Smooth muscle cell (in vitro differentiated cells): Measurements from ENCODE around the gene KIRREL2. TPM values are rescaled to one million over a fixed set of nuclear protein-coding genes. Genes with fewer than 3 reads are reported as not detected.

Source experiments
- DNase-seq: peaks from one replicate; lab custom pipeline; 2025; ENCODE audit not compliant: unreplicated experiment; lab: John Stamatoyannopoulos, UW
- H2AFZ ChIP-seq: fragments of 200-600 bp; sonication (generic); 2 replicates; pipeline ENCODE4 v1.6.0; 2016; ENCODE audit warnings: antibody characterized with exemption, low read depth, mild to moderate bottlenecking
- H3F3A ChIP-seq: fragments of 200-600 bp; sonication (generic); 2 replicates; pipeline ENCODE4 v1.6.0; 2017; ENCODE audit warnings: antibody characterized with exemption, low read depth
- H3K27ac ChIP-seq: fragments of 200-600 bp; sonication (generic); 2 replicates; pipeline ENCODE4 v1.5.1; 2016; ENCODE audit warnings: low read depth, mild to moderate bottlenecking
- H3K27me3 ChIP-seq: fragments of 200-600 bp; sonication (generic); 2 replicates; pipeline ENCODE4 v1.6.1; 2016; ENCODE audit warnings: low read depth, mild to moderate bottlenecking
- H3K36me3 ChIP-seq: fragments of 200-600 bp; sonication (generic); 2 replicates; pipeline ENCODE4 v1.5.1; 2016; ENCODE audit warnings: low read depth
- H3K4me1 ChIP-seq: fragments of 200-600 bp; sonication (generic); 2 replicates; pipeline ENCODE4 v1.5.1; 2016; ENCODE audit warnings: low read depth
- H3K4me2 ChIP-seq: fragments of 200-600 bp; sonication (generic); 2 replicates; pipeline ENCODE4 v1.6.0; 2016; ENCODE audit warnings: mild to moderate bottlenecking
- H3K4me3 ChIP-seq: fragments of 200-600 bp; sonication (generic); 2 replicates; pipeline ENCODE4 v1.5.1; 2016; ENCODE audit warnings: mild to moderate bottlenecking
- H3K79me2 ChIP-seq: fragments of 200-600 bp; sonication (generic); 2 replicates; pipeline ENCODE4 v1.6.0; 2016; ENCODE audit warnings: low read depth, mild to moderate bottlenecking
- H3K9ac ChIP-seq: fragments of 200-600 bp; sonication (generic); 2 replicates; pipeline ENCODE4 v1.6.0; 2016; ENCODE audit warnings: low read depth
- H3K9me3 ChIP-seq: fragments of 200-600 bp; sonication (generic); replicated peaks from 2 replicates; pipeline ENCODE4 v1.5.1; 2016; ENCODE audit warnings: low read depth
- H4K20me1 ChIP-seq: fragments of 200-600 bp; sonication (generic); 2 replicates; pipeline ENCODE4 v1.6.0; 2016; ENCODE audit warnings: low read depth
- WGBS: methylation state at CpG from one replicate; pipeline ENCODE4 v1.1.7; 2016; ENCODE audit warnings: low lambda C conversion rate; 5-methylcytosine and 5-hydroxymethylcytosine counted together
- polyA plus RNA-seq: library from polyadenylated mRNA; unstranded; fragments of >200 nt; fragmentation: Nextera tagmentation; extraction: Ambion mirVana; gene quantifications from 2 replicates; pipeline ENCODE4 v1.2.1, GENCODE V29; 2016
- small RNA-seq: library from RNA; depleted of rRNA; stranded (forward); fragments of <200 nt; gene quantifications from one replicate; pipeline ENCODE3, GENCODE V24; 2014
- total RNA-seq: library from RNA; depleted of rRNA; stranded (reverse); fragments of >200 nt; gene quantifications from 2 replicates; pipeline ENCODE4 v1.2.3, GENCODE V29; 2014
- TF ChIP-seq, protein P1 (sequence below): fragments of 200-600 bp; sonication (generic); IDR thresholded peaks from 2 replicates; pipeline ENCODE4 v1.5.1; 2017; ENCODE audit warnings: borderline replicate concordance, mild to moderate bottlenecking, antibody characterized with exemption; ENCODE audit not compliant: insufficient read depth, poor library complexity, severe bottlenecking

KIRREL2 gene
- total and polyA plus RNA-seq, 2 experiments from 2014 or later = 0.56 to 2.1 TPM

DNA sequence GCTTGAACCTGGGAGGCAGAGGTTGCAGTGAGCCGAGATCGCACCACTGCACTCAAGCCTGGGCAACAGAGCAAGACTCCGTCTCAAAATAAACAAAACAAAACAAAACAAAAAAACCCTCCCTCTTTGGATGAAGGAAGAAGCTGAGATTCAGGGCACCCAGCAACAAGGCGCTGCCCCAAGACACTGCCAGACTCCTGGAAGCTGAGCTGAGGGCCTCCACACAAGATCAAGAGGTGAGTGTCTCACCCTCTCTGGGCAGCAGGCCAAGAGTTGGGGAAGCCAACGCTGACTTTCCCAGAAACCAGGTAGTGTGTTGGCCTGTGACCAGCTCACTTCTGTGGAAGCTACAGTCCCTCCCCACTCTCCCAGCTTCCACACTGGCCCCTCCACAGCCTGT, 55.1 kb downstream of the KIRREL2 start:
- WGBS = 89% methylated on average over 5 of the region's 5 CpGs
- H4K20me1 ChIP-seq = no peaks in the 10 kb centered on the region
- TF ChIP-seq, protein P1, sequence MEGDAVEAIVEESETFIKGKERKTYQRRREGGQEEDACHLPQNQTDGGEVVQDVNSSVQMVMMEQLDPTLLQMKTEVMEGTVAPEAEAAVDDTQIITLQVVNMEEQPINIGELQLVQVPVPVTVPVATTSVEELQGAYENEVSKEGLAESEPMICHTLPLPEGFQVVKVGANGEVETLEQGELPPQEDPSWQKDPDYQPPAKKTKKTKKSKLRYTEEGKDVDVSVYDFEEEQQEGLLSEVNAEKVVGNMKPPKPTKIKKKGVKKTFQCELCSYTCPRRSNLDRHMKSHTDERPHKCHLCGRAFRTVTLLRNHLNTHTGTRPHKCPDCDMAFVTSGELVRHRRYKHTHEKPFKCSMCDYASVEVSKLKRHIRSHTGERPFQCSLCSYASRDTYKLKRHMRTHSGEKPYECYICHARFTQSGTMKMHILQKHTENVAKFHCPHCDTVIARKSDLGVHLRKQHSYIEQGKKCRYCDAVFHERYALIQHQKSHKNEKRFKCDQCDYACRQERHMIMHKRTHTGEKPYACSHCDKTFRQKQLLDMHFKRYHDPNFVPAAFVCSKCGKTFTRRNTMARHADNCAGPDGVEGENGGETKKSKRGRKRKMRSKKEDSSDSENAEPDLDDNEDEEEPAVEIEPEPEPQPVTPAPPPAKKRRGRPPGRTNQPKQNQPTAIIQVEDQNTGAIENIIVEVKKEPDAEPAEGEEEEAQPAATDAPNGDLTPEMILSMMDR = no peak
- no peak for DNase-seq
- H3F3A ChIP-seq = no peaks in the 10 kb centered on the region
- H3K4me2 ChIP-seq = no peak overlapping the region
- H3K36me3 ChIP-seq = no peaks in the 10 kb centered on the region
- no peak overlapping the region for H3K4me3 ChIP-seq
- H2AFZ ChIP-seq = no peak overlapping the region
- H3K9ac ChIP-seq = no peak overlapping the region
- H3K9me3 ChIP-seq = no peaks in the 10 kb centered on the region
- H3K79me2 ChIP-seq = no peaks in the 10 kb centered on the region
- H3K4me1 ChIP-seq = no peaks in the 10 kb centered on the region
- no peaks in the 10 kb centered on the region for H3K27me3 ChIP-seq
- H3K27ac ChIP-seq = no peak overlapping the region

DNA sequence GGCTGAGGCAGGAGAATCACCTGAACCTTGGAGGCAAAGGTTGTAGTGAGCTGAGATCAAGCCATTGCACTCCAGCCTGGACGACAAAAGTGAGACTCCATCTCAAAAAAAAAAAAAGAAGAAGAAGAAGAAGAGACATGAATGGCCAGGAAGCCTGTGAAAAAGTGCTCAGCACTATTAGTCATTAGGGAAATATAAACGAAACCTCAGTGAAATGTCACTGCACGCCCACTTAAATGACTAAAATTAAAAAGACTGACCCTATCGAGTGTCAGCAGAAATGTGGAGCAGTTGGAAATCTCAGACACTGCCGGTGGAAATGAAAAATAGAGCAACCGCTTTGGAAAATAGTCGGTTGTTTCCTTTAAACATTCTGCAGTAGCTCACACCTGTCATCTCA, 56.9 kb downstream of the KIRREL2 start:
- H3K4me1 ChIP-seq = no peaks in the 10 kb centered on the region
- H3F3A ChIP-seq = no peaks in the 10 kb centered on the region
- DNase-seq = no peak
- no peaks in the 10 kb centered on the region for H3K27me3 ChIP-seq
- 36% methylated on average over 7 of the region's 7 CpGs for WGBS
- H3K9ac ChIP-seq = no peak overlapping the region
- H3K4me3 ChIP-seq = no peak overlapping the region
- H3K79me2 ChIP-seq = no peaks in the 10 kb centered on the region
- H4K20me1 ChIP-seq = no peaks in the 10 kb centered on the region
- no peak overlapping the region for H3K4me2 ChIP-seq
- H2AFZ ChIP-seq = no peak overlapping the region
- H3K9me3 ChIP-seq = no peaks in the 10 kb centered on the region
- TF ChIP-seq, protein P1 = no peak
- no peaks in the 10 kb centered on the region for H3K36me3 ChIP-seq
- no peak overlapping the region for H3K27ac ChIP-seq

DNA sequence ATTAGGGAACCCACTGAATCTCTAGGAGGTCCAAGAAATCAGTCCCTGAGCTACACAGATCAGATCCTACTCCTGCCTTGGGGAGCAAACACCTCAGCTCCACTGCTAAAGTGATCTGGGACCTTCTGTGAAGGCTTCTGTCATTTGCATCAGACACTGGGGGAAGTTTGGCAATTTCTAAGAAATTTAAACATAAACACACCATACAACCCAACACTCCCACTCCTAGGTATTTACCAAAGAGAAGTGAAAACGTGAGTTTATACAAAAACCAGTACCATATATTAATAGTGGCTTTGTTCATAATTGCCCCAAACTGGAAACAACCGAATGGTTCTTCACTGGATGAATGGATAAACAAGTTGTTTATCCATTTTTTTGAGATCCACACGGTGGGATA, 58.7 kb downstream of the KIRREL2 start:
- no peak for DNase-seq
- Histone ChIP-seq H3K27me3 (no peaks in the 10 kb centered on the region), H3K79me2 (no peaks in the 10 kb centered on the region), H3K4me2 (no peak overlapping the region), H3K4me3 (no peak overlapping the region), H3K9me3 (no peaks in the 10 kb centered on the region), H2AFZ (no peak overlapping the region), H3K36me3 (no peaks in the 10 kb centered on the region), H3K9ac (no peak overlapping the region), H3F3A (no peaks in the 10 kb centered on the region), H3K4me1 (no peaks in the 10 kb centered on the region), H4K20me1 (no peaks in the 10 kb centered on the region), H3K27ac (no peak overlapping the region)
- TF ChIP-seq, protein P1 = no peak
- 76% methylated on average over 3 of the region's 3 CpGs for WGBS

Small RNAs within 50 kb of the gene (small RNA-seq; reads per million reads assigned to genes)
- not detected for gene RN7SL402P

Other genes starting within 250 kb of the KIRREL2 start
- gene HAUS5, start 244.2 kb upstream of the KIRREL2 start, total RNA-seq = 6.3 and 6.4 TPM in 2 replicates
- gene HAUS5, start 244.2 kb upstream of the KIRREL2 start, polyA plus RNA-seq = 14.0 and 15.8 TPM in 2 replicates
- 37.2 and 42.4 TPM in 2 replicates for gene RBM42, start 227.9 kb upstream of the KIRREL2 start, total RNA-seq
- 143 and 155 TPM in 2 replicates for gene RBM42, start 227.9 kb upstream of the KIRREL2 start, polyA plus RNA-seq
- gene ETV2, start 215.2 kb upstream of the KIRREL2 start, total RNA-seq = not detected in 2 replicates
- gene ETV2, start 215.2 kb upstream of the KIRREL2 start, polyA plus RNA-seq = 2.9 and 3.8 TPM in 2 replicates
- gene COX6B1, start 208.6 kb upstream of the KIRREL2 start, total RNA-seq = 521 and 971 TPM in 2 replicates
- 622 and 683 TPM in 2 replicates for gene COX6B1, start 208.6 kb upstream of the KIRREL2 start, polyA plus RNA-seq
- gene UPK1A, start 190.4 kb upstream of the KIRREL2 start, total RNA-seq = 4.2 TPM in 1 of 2 replicates, not detected in the other
- gene UPK1A, start 190.4 kb upstream of the KIRREL2 start, polyA plus RNA-seq = 1.0 TPM in 1 of 2 replicates, not detected in the other
- gene ZBTB32, start 152.4 kb upstream of the KIRREL2 start, total RNA-seq = not detected in 2 replicates
- 1.0 and 1.3 TPM in 2 replicates for gene ZBTB32, start 152.4 kb upstream of the KIRREL2 start, polyA plus RNA-seq
- gene KMT2B, start 138.9 kb upstream of the KIRREL2 start, total RNA-seq = 10.5 and 31.1 TPM in 2 replicates
- 8.8 and 11.2 TPM in 2 replicates for gene KMT2B, start 138.9 kb upstream of the KIRREL2 start, polyA plus RNA-seq
- gene IGFLR1, start 114.5 kb upstream of the KIRREL2 start, total RNA-seq = 1.2 and 1.7 TPM in 2 replicates
- gene IGFLR1, start 114.5 kb upstream of the KIRREL2 start, polyA plus RNA-seq = 1.4 and 6.3 TPM in 2 replicates
- gene U2AF1L4, start 111.5 kb upstream of the KIRREL2 start, total RNA-seq = 14.6 and 17.0 TPM in 2 replicates
- gene U2AF1L4, start 111.5 kb upstream of the KIRREL2 start, polyA plus RNA-seq = 29.3 and 31.5 TPM in 2 replicates
- 53.3 and 65.4 TPM in 2 replicates for gene PSENEN, start 111.3 kb upstream of the KIRREL2 start, total RNA-seq
- 137 and 167 TPM in 2 replicates for gene PSENEN, start 111.3 kb upstream of the KIRREL2 start, polyA plus RNA-seq
- gene LIN37, start 108.3 kb upstream of the KIRREL2 start, total RNA-seq = 17.8 and 20.3 TPM in 2 replicates
- 16.4 and 24.2 TPM in 2 replicates for gene LIN37, start 108.3 kb upstream of the KIRREL2 start, polyA plus RNA-seq
- gene HSPB6, start 99.9 kb upstream of the KIRREL2 start, total RNA-seq = 19.1 and 20.6 TPM in 2 replicates
- 173 and 254 TPM in 2 replicates for gene HSPB6, start 99.9 kb upstream of the KIRREL2 start, polyA plus RNA-seq
- 6.1 and 13.7 TPM in 2 replicates for gene PROSER3, start 98.7 kb upstream of the KIRREL2 start, total RNA-seq
- gene PROSER3, start 98.7 kb upstream of the KIRREL2 start, polyA plus RNA-seq = 24.8 and 32.3 TPM in 2 replicates
- 5.3 and 8.2 TPM in 2 replicates for gene ARHGAP33, start 81.3 kb upstream of the KIRREL2 start, total RNA-seq
- gene ARHGAP33, start 81.3 kb upstream of the KIRREL2 start, polyA plus RNA-seq = 5.7 and 14.0 TPM in 2 replicates
- not detected in 2 replicates for gene PRODH2, start 44.1 kb upstream of the KIRREL2 start, total RNA-seq
- gene PRODH2, start 44.1 kb upstream of the KIRREL2 start, polyA plus RNA-seq = not detected in 2 replicates
- 0.31 TPM in 1 of 2 replicates, not detected in the other for gene NPHS1, start 4.4 kb upstream of the KIRREL2 start, total RNA-seq
- gene NPHS1, start 4.4 kb upstream of the KIRREL2 start, polyA plus RNA-seq = 0.46 TPM in 1 of 2 replicates, not detected in the other
- 40.1 and 81.8 TPM in 2 replicates for gene APLP1, start 11.7 kb downstream of the KIRREL2 start, total RNA-seq
- 98.3 and 114 TPM in 2 replicates for gene APLP1, start 11.7 kb downstream of the KIRREL2 start, polyA plus RNA-seq
- gene NFKBID, start 43.6 kb downstream of the KIRREL2 start, total RNA-seq = 4.2 and 4.9 TPM in 2 replicates
- 9.0 and 11.1 TPM in 2 replicates for gene NFKBID, start 43.6 kb downstream of the KIRREL2 start, polyA plus RNA-seq
- gene HCST, start 45.6 kb downstream of the KIRREL2 start, total RNA-seq = 0.81 TPM in 1 of 2 replicates, not detected in the other
- gene HCST, start 45.6 kb downstream of the KIRREL2 start, polyA plus RNA-seq = 2.6 and 3.4 TPM in 2 replicates
- not detected in 2 replicates for gene TYROBP, start 51.4 kb downstream of the KIRREL2 start, total RNA-seq
- not detected in 2 replicates for gene TYROBP, start 51.4 kb downstream of the KIRREL2 start, polyA plus RNA-seq
- gene LRFN3, start 79.5 kb downstream of the KIRREL2 start, total RNA-seq = 6.0 and 6.2 TPM in 2 replicates
- 15.3 and 15.5 TPM in 2 replicates for gene LRFN3, start 79.5 kb downstream of the KIRREL2 start, polyA plus RNA-seq
- 24.0 TPM in 2 replicates for gene SDHAF1, start 138.3 kb downstream of the KIRREL2 start, total RNA-seq
- gene SDHAF1, start 138.3 kb downstream of the KIRREL2 start, polyA plus RNA-seq = 27.1 and 27.7 TPM in 2 replicates
- 1.1 and 1.9 TPM in 2 replicates for gene SYNE4, start 151.9 kb downstream of the KIRREL2 start, total RNA-seq
- gene SYNE4, start 151.9 kb downstream of the KIRREL2 start, polyA plus RNA-seq = 2.6 and 8.8 TPM in 2 replicates
- 26.2 and 35.4 TPM in 2 replicates for gene ALKBH6, start 157.3 kb downstream of the KIRREL2 start, total RNA-seq
- 36.1 and 37.4 TPM in 2 replicates for gene ALKBH6, start 157.3 kb downstream of the KIRREL2 start, polyA plus RNA-seq
- gene CLIP3, start 176.0 kb downstream of the KIRREL2 start, total RNA-seq = 3.7 and 10.7 TPM in 2 replicates
- 35.2 and 36.7 TPM in 2 replicates for gene CLIP3, start 176.0 kb downstream of the KIRREL2 start, polyA plus RNA-seq
- 9.3 and 13.1 TPM in 2 replicates for gene THAP8, start 197.4 kb downstream of the KIRREL2 start, total RNA-seq
- gene THAP8, start 197.4 kb downstream of the KIRREL2 start, polyA plus RNA-seq = 13.1 and 22.9 TPM in 2 replicates
- gene WDR62, start 198.0 kb downstream of the KIRREL2 start, total RNA-seq = 1.0 and 1.5 TPM in 2 replicates
- 2.1 and 4.6 TPM in 2 replicates for gene WDR62, start 198.0 kb downstream of the KIRREL2 start, polyA plus RNA-seq